GM13976 (cell line): ENCODE results near the gene ANKRD44.

Source experiments
- DNase-seq: peaks from one replicate; pipeline ENCODE4 v3.0.0; 2012; ENCODE audit warnings: low spot score
- CTCF ChIP-seq: IDR thresholded peaks from 2 replicates; pipeline ENCODE4 v1.5.1; 2012; ENCODE audit warnings: borderline replicate concordance, mild to moderate bottlenecking; ENCODE audit not compliant: insufficient read depth; ENCODE audit errors: extremely low read depth, missing control alignments, control extremely low read depth
- in situ Hi-C: fragments of 300-500 bp; cut with MboI; formaldehyde crosslinking; loops from one replicate; pipeline ENCODE4 v1.12.0; 2022; ENCODE audit warnings: low sequenced_read_pairs, mixed read lengths, inconsistent platforms; ENCODE audit not compliant: unreplicated experiment

Gene ANKRD44

GRCh38 chr2:197306696-197307040, 3.9 kb downstream of the ANKRD44 start:
- no peak for DNase-seq
- no peak for TF ChIP-seq CTCF
- in situ Hi-C loops = loop anchor here (5.0 kb wide), 1 partner anchor 99 kb away; no protein-coding TSS in a partner anchor

GRCh38 chr2:197306024-197306695, 4.4 kb downstream of the ANKRD44 start:
- in situ Hi-C loops = loop anchor here (5.0 kb wide), 1 partner anchor 99 kb away; no protein-coding TSS in a partner anchor
- no peak for DNase-seq
- no peak for TF ChIP-seq CTCF

GRCh38 chr2:197304556-197305011, 6.0 kb downstream of the ANKRD44 start:
- TF ChIP-seq CTCF = no peak
- no peak for DNase-seq
- in situ Hi-C loops = loop anchor here (5.0 kb wide), 1 partner anchor 97 kb away; no protein-coding TSS in a partner anchor

GRCh38 chr2:197300139-197300538, 10.4 kb downstream of the ANKRD44 start:
- in situ Hi-C loops = no loop called here
- no peak for DNase-seq
- TF ChIP-seq CTCF = no peak

GRCh38 chr2:197298609-197299008, 12.0 kb downstream of the ANKRD44 start:
- in situ Hi-C loops = no loop called here
- TF ChIP-seq CTCF = no peak

GRCh38 chr2:197297772-197298318, 12.7 kb downstream of the ANKRD44 start:
- DNase-seq = no peak
- in situ Hi-C loops = no loop called here
- TF ChIP-seq CTCF = no peak

More at GRCh38 chr2:197298609-197299008, 12.0 kb downstream of the ANKRD44 start:
- DNase-seq = no peak
